H9 (cell line): ENCODE results near the gene ANKRD29. TPM values are rescaled to one million over a fixed set of nuclear protein-coding genes. Genes with fewer than 3 reads are reported as not detected.
"Not testable (repeated sequence)": the region's sequence is repeated elsewhere in the genome, so short reads cannot be mapped to it uniquely, and the experiment has no call there.

Experiments
- DNase-seq: peaks from one replicate; pipeline ENCODE4 v3.0.0-alpha.2; 2017
- H2AFZ ChIP-seq: one replicate; pipeline ENCODE4 v1.6.1; 2013; ENCODE audit warnings: mild to moderate bottlenecking, low read length, control low read depth, moderate library complexity
- H2AK5ac ChIP-seq: 2 replicates; pipeline ENCODE4 v1.6.1; 2013; ENCODE audit warnings: low read length, control low read depth, mixed read lengths; ENCODE audit not compliant: insufficient read length
- H2BK120ac ChIP-seq: one replicate; pipeline ENCODE4 v1.6.1; 2013; ENCODE audit warnings: low read depth, mild to moderate bottlenecking, low read length, control low read depth, inconsistent platforms; ENCODE audit not compliant: poor library complexity, severe bottlenecking
- H2BK12ac ChIP-seq: 2 replicates; pipeline ENCODE4 v1.6.1; 2013; ENCODE audit warnings: low read length, control low read depth, mixed read lengths, low read depth; ENCODE audit not compliant: insufficient read length
- H2BK15ac ChIP-seq: 2 replicates; pipeline ENCODE4 v1.6.1; 2013; ENCODE audit warnings: low read depth, low read length, control low read depth
- H2BK20ac ChIP-seq: one replicate; pipeline ENCODE4 v1.6.1; 2013; ENCODE audit warnings: low read depth, mild to moderate bottlenecking, low read length, control low read depth, inconsistent platforms; ENCODE audit not compliant: poor library complexity, severe bottlenecking
- H2BK5ac ChIP-seq: 2 replicates; pipeline ENCODE4 v1.6.1; 2013; ENCODE audit warnings: low read length, control low read depth, mixed read lengths; ENCODE audit not compliant: insufficient read length
- H3K14ac ChIP-seq: 2 replicates; pipeline ENCODE4 v1.6.1; 2013; ENCODE audit warnings: low read length, control low read depth; ENCODE audit not compliant: insufficient read depth
- H3K18ac ChIP-seq: 2 replicates; pipeline ENCODE4 v1.6.1; 2013; ENCODE audit warnings: low read depth, mild to moderate bottlenecking, mixed read lengths, low read length, control low read depth; ENCODE audit not compliant: insufficient read length
- H3K23ac ChIP-seq: 2 replicates; pipeline ENCODE4 v1.6.1; 2013; ENCODE audit warnings: low read length, control low read depth, mixed read lengths, low read depth; ENCODE audit not compliant: insufficient read length
- H3K23me2 ChIP-seq: 2 replicates; pipeline ENCODE4 v1.6.1; 2013; ENCODE audit warnings: low read depth, mild to moderate bottlenecking, mixed read lengths, low read length, control low read depth; ENCODE audit not compliant: insufficient read length, poor library complexity, severe bottlenecking
- H3K27ac ChIP-seq: 2 replicates; pipeline ENCODE4 v1.5.1; 2013; ENCODE audit warnings: low read length, control low read depth, mixed read lengths, low read depth; ENCODE audit not compliant: insufficient read length
- H3K27me3 ChIP-seq: 2 replicates; pipeline ENCODE4 v1.6.1; 2013; ENCODE audit warnings: low read length, control low read depth, inconsistent platforms; ENCODE audit not compliant: insufficient read depth
- H3K4ac ChIP-seq: 2 replicates; pipeline ENCODE4 v1.6.1; 2013; ENCODE audit warnings: low read depth, mild to moderate bottlenecking, control low read depth, inconsistent platforms, low read length, moderate library complexity
- H3K4me1 ChIP-seq: 2 replicates; pipeline ENCODE4 v1.6.1; 2013; ENCODE audit warnings: low read length, control low read depth, inconsistent platforms; ENCODE audit not compliant: insufficient read depth
- H3K4me2 ChIP-seq: 2 replicates; pipeline ENCODE4 v1.6.1; 2013; ENCODE audit warnings: low read length, control low read depth, mixed read lengths; ENCODE audit not compliant: insufficient read length, insufficient read depth
- H3K56ac ChIP-seq: 2 replicates; pipeline ENCODE4 v1.6.1; 2013; ENCODE audit warnings: low read depth, mild to moderate bottlenecking, mixed read lengths, low read length, control low read depth; ENCODE audit not compliant: insufficient read length
- H3K79me1 ChIP-seq: 2 replicates; pipeline ENCODE4 v1.6.1; 2013; ENCODE audit warnings: low read depth, mild to moderate bottlenecking, moderate library complexity, low read length, control low read depth, inconsistent platforms; ENCODE audit not compliant: insufficient read depth, poor library complexity, severe bottlenecking
- H3K79me2 ChIP-seq: 2 replicates; pipeline ENCODE4 v1.6.1; 2013; ENCODE audit warnings: low read length, control low read depth, inconsistent platforms; ENCODE audit not compliant: insufficient read depth
- H3K9ac ChIP-seq: 2 replicates; pipeline ENCODE4 v1.6.1; 2013; ENCODE audit warnings: low read length, control low read depth, mixed read lengths; ENCODE audit not compliant: insufficient read length; ENCODE audit errors: extremely low read depth
- H3K9me3 ChIP-seq: one replicate; pipeline ENCODE4 v1.6.1; 2013; ENCODE audit warnings: low read depth, low read length, inconsistent platforms; ENCODE audit not compliant: control insufficient read depth
- H3T11ph ChIP-seq: one replicate; pipeline ENCODE4 v1.6.1; 2013; ENCODE audit warnings: mild to moderate bottlenecking, low read length, control low read depth, inconsistent platforms
- H4K20me1 ChIP-seq: one replicate; pipeline ENCODE4 v1.6.1; 2013; ENCODE audit not compliant: control insufficient read depth, insufficient read length, insufficient read depth
- H4K5ac ChIP-seq: 2 replicates; pipeline ENCODE4 v1.6.1; 2013; ENCODE audit warnings: low read depth, mild to moderate bottlenecking, mixed read lengths, low read length, control low read depth; ENCODE audit not compliant: insufficient read length
- H4K8ac ChIP-seq: replicated peaks from 2 replicates; pipeline ENCODE4 v1.6.1; 2013; ENCODE audit warnings: low read length, control low read depth, mixed read lengths, low read depth; ENCODE audit not compliant: insufficient read length
- H4K91ac ChIP-seq: 2 replicates; pipeline ENCODE4 v1.6.1; 2013; ENCODE audit warnings: low read depth, mild to moderate bottlenecking, moderate library complexity, mixed read lengths, low read length, control low read depth; ENCODE audit not compliant: insufficient read length
- H3K27ac Mint-ChIP-seq, 3 experiments: 2 replicates in 2 of 3; 3 replicates in 1 of 3; pipeline ENCODE4 v1.8.0; 2020 to 2021; ENCODE audit warnings: mixed read lengths in 3 of 3, mild to moderate bottlenecking in 1 of 3, moderate library complexity in 1 of 3
- H3K27me3 Mint-ChIP-seq: 2 replicates; pipeline ENCODE4 v1.8.0; 2021; ENCODE audit warnings: low read depth, mild to moderate bottlenecking, moderate library complexity, mixed read lengths
- H3K36me3 Mint-ChIP-seq, 3 experiments: 2 replicates in 2 of 3; 3 replicates in 1 of 3; pipeline ENCODE4 v1.8.0; 2020 to 2021; ENCODE audit warnings: low read depth in 3 of 3, mixed read lengths in 3 of 3; ENCODE audit not compliant: insufficient read depth in 1 of 3
- H3K4me1 Mint-ChIP-seq, 2 experiments: 2 replicates each; pipeline ENCODE4 v1.8.0; 2020; ENCODE audit warnings: mixed read lengths in 2 of 2
- H3K4me3 Mint-ChIP-seq, 2 experiments: 2 replicates in 1 of 2; 3 replicates in 1 of 2; pipeline ENCODE4 v1.8.0; 2020 to 2021; ENCODE audit warnings: mild to moderate bottlenecking in 2 of 2, mixed read lengths in 2 of 2, moderate library complexity in 1 of 2
- H3K9me3 Mint-ChIP-seq, 2 experiments: 2 replicates in 1 of 2; 3 replicates in 1 of 2; pipeline ENCODE4 v1.8.0; 2020; ENCODE audit warnings: mild to moderate bottlenecking in 2 of 2, mixed read lengths in 2 of 2, moderate library complexity in 1 of 2
- CTCF ChIP-seq: fragments of 200-600 bp; sonication (generic); conservative IDR thresholded peaks from 3 replicates; pipeline ENCODE4 v1.8.0; 2021; ENCODE audit warnings: antibody characterized with exemption, mild to moderate bottlenecking
- WGBS: extraction: QIAGEN DNeasy Blood & Tissue Kit; methylation state at CpG from one replicate; pipeline ENCODE4 v1.1.7; 2013; ENCODE audit warnings: missing lambda C conversion rate, low lambda C conversion rate, mixed read lengths; ENCODE audit not compliant: insufficient read length; ENCODE audit errors: extremely low coverage; 5-methylcytosine and 5-hydroxymethylcytosine counted together
- total RNA-seq: library from RNA; stranded (reverse); gene quantifications from 2 replicates; pipeline ENCODE4 v1.2.1, GENCODE V29; 2021

The ANKRD29 gene
- total RNA-seq, 1 experiment from 2014 or later, result 2.1 TPM

- no peak overlapping the region for H2BK12ac ChIP-seq
- Mint-ChIP-seq H3K4me1 (peaks cover 7 to 13% of the 10 kb centered on the region in 2 experiments), H3K27me3 (peaks cover 22% of the 10 kb centered on the region), H3K9me3 (no peaks in the 10 kb centered on the region), H3K36me3 (no peaks in the 10 kb centered on the region), H3K4me3 (no peak overlapping the region), H3K27ac (no peak overlapping the region)
- no peak overlapping the region for H3K4me2 ChIP-seq
- H4K8ac ChIP-seq, result no peak overlapping the region
- H2BK15ac ChIP-seq, result no peak overlapping the region
- no peak overlapping the region for H3K9ac ChIP-seq
- WGBS, result no CpG with 5 or more reads among the region's 2 CpGs
- no peak overlapping the region for H2BK20ac ChIP-seq
- no peak overlapping the region for H3K56ac ChIP-seq
- H3K79me1 ChIP-seq, result no peaks in the 10 kb centered on the region
- H3T11ph ChIP-seq, result no peak overlapping the region
- H2BK5ac ChIP-seq, result no peak overlapping the region
- TF ChIP-seq CTCF, result no peak
- no peak overlapping the region for H2AK5ac ChIP-seq
- no peaks in the 10 kb centered on the region for H3K79me2 ChIP-seq
- H3K23ac ChIP-seq, result no peak overlapping the region
- no peak overlapping the region for H3K18ac ChIP-seq
- no peaks in the 10 kb centered on the region for H3K4me1 ChIP-seq
- H4K91ac ChIP-seq, result no peak overlapping the region
- H3K9me3 ChIP-seq, result no peaks in the 10 kb centered on the region
- no peaks in the 10 kb centered on the region for H4K20me1 ChIP-seq
- H3K4ac ChIP-seq, result no peak overlapping the region
- H3K23me2 ChIP-seq, result peaks cover 9% of the 10 kb centered on the region
- H2BK120ac ChIP-seq, result no peak overlapping the region
- no peak overlapping the region for H3K14ac ChIP-seq
- no peaks in the 10 kb centered on the region for H3K27me3 ChIP-seq
- no peak overlapping the region for H3K27ac ChIP-seq
- no peak for DNase-seq
- no peak overlapping the region for H2AFZ ChIP-seq
- no peak overlapping the region for H4K5ac ChIP-seq
These were observed 48.3 kb downstream of the ANKRD29 start for GRCh38 chr18:23614413-23614812.

GRCh38 chr18:23613091-23613475, 49.6 kb downstream of the ANKRD29 start:
- not testable (repeated sequence) for H2AFZ ChIP-seq, H3K4me2 ChIP-seq, H3K23me2 ChIP-seq, H3K79me1 ChIP-seq, H3K36me3 Mint-ChIP-seq, H2AK5ac ChIP-seq, H4K8ac ChIP-seq, H3K27ac Mint-ChIP-seq, H3K27me3 Mint-ChIP-seq, H3K14ac ChIP-seq, H2BK12ac ChIP-seq, H3K4me3 Mint-ChIP-seq, H3K4me1 ChIP-seq, H3K9ac ChIP-seq, H3K9me3 ChIP-seq, DNase-seq, H3K27ac ChIP-seq, H4K20me1 ChIP-seq, H3K4me1 Mint-ChIP-seq, H4K91ac ChIP-seq, H2BK120ac ChIP-seq, H3K56ac ChIP-seq, H3K27me3 ChIP-seq, H3K4ac ChIP-seq, H3T11ph ChIP-seq, H3K9me3 Mint-ChIP-seq, H2BK15ac ChIP-seq, H3K23ac ChIP-seq, H3K79me2 ChIP-seq, H2BK5ac ChIP-seq, H4K5ac ChIP-seq, H2BK20ac ChIP-seq, H3K18ac ChIP-seq
- WGBS, result no CpG with 5 or more reads among the region's 7 CpGs
